ENCODE data around the gene SMARCA2.

Gene SMARCA2

DNA sequence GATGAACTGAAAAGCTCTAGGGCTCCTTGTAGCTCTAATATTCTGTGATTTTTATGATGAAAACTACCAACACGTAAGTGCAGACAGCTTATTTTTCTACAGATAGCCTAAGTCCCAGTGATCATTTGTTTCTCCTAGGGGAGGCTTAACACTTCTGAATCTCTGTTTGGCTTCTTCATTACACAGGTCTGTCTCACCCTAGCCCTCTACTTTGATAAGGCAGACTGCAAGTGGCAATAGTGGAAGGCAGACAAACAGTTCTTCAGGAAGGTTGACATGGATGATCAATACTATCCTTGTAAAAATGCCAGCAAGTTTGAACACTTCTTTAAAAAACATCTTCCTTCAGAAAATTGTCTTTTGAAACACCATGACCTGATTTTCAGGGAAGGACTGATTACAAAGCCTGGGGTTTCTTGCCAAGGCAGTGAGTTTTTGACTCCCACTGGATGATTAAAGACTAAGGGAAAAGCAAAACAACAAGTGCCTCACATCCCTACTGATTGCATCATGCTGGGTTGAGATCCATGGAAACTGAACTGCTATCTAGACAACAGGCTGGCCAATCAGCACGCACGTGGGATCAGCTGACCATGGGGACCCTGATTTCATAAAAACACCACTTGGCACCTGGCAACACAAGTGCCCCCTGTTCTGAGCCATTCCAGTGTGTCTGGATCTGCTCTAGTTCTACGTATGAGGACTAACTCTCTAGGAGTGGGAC lies 212.2 kb downstream of the SMARCA2 start:
- DNase-seq: no peak

DNA sequence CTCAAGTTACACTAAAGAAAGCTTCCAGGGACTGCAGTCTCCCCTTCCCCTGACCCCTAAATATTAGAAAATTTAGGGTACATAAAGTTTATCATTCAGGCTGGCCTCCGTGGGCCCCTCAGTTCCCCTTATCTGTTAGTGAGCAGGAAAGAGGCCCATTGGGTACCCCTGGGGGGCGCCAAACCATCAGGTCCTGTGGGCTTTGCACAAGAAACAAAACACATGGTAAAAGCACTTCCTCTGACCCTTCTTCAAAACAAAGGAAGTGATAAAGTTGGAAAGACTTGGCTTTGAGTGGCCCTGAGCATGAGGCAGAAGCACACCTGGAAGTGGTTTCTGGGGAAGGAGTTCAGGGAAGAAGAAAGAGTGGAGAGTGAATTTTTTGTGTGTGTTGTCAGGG lies 213.0 kb downstream of the SMARCA2 start:
- no peak for DNase-seq

DNA sequence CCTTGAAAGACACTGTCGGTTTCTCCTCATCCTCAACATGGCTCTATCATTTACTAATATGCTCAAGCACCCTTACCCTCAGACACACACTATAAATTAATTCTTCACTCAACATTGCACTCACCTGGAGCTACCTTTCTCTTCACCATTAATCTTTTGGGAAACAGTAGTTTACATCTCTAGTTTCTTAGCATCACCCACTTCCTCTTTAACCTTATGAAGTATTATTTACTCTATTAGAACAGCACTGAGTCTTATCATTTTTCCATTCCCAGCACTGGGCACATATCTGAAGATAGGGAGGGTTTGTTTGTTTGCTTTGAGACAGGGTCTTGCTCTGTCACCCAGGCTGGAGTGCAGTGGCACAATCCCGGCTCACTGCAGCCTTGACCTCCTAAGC lies 213.5 kb downstream of the SMARCA2 start:
- DNase-seq: no peak

DNA sequence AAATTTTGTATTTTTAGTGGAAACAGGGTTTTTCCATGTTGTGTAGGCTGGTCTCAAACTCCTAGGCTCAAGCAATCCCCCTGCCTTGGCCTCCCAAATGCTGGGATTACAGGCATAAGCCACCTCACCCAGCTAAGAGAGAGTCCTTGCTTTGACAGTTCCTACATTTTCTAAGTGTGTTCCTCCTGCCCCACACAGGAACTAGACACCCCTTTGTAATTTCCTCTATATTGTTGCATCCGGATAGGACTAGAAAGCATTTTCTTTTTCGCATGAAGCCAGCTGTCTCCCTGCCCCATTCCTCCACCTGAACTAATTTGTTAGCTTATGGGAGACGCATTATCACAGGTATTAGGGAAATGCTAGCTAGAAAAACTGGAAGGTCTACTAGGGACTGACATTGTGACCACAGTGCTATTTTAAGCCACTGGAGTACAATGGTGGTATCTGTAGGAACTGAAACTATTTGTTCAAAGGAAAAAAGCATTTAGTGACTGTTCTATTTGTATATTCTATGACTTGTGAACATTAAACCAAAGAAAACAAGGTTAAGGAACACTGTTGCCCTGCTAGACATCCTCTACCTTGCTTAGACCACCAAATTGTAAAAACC lies 214.1 kb downstream of the SMARCA2 start:
- DNase-seq: no peak

DNA sequence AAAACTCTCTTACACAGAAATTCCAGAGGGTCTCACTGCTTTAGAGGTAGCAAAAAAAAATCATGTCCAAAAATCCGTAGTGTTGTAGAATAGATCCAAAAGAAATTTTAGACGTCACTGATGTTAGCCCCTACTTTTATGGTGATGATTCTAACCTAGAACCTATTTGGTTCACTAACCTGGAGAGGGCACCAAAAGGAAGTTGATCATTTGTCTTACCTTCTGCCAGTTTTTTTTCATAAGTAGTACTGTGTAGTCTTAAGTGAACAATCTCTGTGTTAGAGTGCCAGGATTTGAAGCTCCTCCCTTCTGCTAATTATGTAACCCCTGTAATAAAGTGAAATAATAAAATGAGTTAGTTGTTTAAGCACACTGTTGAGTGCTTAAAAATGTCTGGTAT lies 215.2 kb downstream of the SMARCA2 start:
- DNase-seq: no peak

DNA sequence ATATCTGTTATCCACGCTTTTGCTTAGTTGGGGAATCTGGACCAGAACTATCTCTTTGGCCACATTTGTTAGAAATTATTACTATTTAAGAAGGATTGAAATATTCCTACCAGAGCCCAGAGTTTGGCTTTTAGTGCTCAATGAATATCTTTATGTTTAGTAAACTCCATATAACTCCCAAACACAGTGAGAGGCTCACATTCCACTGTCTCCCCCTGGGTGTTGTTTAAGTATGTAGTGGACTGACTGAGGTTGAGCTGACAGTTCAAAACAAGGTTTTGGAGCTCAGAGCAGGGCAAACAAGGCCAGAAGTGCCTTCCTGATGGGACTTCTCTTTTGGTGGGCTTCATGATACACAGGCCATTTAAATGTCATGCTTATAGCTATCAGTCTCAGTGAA lies 216.0 kb downstream of the SMARCA2 start:
- DNase-seq: no peak

DNA sequence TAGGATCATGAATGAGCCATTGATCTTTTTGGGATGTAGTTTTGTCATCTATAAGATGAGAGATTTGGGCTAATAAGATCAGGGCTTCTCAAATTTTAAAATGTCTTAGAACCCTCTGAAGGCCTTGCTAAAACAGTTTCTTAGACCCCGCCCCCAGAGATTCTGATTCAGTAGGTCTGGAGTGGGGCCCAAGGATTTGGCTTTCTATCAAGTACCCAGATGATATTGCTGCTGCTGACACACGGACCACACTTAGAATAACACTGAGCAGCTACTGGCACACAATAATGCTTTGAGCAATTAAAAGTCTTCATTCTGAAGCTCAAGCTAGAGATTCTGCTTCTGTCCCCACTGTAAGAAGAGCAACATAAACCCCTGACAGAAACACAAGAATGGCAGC lies 216.7 kb downstream of the SMARCA2 start:
- no peak for DNase-seq

DNA sequence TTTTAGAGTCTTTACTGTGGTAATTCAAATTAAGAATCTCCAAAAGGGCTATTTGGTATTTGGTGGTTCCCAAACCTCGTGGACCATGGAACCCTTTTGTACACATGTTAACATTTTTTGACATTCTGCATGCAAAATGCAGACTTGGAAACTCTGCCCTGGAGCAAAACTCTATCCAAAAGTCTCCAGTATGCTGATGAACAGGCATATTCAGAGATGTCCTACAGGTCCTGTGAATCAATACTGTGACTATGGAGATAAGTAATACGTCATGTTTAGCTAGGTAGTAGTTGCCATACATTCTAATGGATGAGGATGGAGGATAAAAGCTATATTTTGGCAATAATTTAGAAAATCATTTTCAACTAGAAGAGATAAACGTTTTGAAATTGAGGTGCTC lies 218.1 kb downstream of the SMARCA2 start:
- DNase-seq: no peak

DNA sequence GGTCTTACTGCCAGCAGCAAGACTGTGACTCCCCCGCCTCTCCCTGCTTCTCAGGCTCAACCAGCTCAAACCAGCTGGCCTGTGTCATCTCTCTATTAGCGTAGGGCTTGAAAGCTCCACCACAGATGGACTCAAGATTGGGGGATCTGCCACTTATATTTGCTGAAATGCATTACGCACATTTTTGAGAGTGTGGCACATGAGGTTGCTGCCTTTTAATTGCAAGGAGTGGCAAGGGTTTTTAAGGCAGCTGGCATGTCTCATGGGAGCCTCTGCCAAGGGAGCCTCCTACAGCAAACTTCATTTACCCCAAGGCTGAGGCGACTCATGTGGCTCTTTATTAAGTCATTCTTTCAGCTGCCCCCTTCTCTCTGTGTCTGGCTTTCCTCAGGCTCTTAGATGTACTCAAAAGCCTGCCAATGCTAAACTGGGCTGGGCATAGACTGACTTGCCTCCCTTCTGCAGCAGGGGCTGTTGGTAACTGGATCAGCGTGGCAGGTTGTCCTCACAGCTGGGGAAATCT lies 219.3 kb downstream of the SMARCA2 start:
- DNase-seq: no peak

DNA sequence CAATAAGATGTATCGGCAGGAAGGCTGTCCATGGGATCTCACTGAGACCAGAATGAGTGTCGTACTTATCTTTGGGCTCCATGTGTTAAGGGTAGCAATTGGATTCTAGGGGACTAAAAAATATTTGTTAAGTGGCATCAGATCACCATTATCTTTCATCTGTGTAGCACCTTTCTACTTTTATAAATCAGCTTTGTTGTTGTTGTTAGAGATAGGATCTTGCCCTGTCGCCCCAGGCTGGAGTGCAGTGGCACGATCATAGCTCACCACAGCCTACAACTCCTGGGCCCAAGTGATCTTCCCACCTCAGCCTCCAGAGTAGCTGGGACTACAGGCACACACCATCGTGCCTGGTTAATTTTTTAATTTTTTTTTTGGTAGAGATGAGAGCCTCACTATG lies 220.5 kb downstream of the SMARCA2 start:
- no peak for DNase-seq

DNA sequence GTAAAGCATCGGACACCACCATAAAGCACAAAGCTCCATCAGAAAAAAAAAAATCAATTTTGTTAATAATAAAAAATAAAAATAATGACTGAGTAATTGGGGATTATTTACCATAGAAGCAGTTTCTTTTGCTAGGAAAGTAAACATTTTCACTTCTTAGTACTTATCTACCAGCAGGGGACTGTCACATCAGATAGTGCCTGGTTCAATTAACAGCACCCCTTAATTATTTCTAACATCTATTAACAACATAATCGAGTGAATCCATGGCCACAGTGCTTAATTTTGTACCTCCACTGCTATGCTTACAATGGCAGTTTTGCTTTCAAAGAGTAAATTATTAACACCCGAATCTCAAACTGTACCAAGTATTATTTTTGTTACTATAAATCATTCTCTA lies 221.7 kb downstream of the SMARCA2 start:
- DNase-seq: no peak

DNA sequence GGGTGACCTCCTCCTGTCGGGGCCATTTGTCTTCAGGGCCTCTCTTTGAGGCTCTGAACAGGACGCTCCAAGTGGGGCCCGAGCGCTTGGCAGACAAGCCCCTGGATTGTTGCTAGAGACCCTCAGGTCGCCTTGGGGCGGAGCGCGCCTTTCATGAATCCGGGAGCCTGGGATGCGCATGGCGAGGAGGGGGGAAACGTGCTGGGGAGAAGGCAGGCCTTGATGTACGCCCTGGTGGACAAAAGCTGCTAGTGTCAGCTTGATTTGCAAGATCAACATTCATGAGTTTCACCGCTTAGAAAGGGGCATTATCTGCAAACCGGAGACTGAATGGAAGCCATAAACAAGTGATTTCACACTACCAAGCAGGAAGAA lies 226.3 kb downstream of the SMARCA2 start:
- DNase-seq: no peak

DNA sequence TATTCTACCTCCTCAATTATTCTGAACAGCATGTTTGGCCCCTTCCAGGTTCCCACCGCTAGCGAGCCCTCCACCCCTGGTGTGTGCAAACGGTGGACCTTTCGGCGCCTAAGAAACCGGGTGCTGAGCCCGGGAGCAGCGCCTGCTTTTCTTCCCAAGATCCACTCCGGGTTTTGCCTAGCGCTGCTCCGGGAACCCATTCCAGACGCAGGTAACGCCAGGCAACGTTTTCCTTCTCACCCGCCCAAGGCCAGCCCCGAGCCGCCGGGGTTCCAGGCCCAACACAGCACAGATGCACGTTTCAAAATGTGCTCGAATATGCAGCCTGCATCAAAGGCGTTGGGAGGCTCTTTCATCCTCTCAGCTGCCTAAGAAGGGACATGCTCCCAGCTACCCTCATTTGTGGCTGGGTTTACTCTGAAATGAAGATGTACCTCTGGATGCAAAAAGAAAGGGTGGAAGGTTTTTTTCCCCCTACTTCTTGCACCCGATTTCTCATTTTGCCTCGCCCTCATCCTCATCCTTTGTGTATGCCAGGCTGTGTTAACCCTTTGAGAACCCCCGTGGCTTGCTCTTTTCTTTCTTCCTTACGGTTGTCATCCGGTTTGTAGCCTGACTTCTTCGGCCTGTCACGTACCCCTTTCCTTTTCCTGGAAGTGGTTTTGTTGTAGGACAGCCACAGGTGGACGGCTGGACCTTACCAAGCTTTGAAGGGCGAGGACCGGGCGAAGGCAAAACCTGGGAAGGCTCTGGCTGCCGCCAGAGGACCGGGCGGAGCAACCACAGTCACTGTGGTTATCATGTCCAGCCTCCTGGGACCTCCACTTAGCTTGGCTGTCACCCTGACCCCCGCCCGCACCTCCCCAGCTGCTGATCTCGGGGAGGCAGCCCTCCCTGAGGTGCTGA lies 226.9 kb downstream of the SMARCA2 start:
- DNase-seq: peak in 3 of 4 experiments; percentile 2 to 4 (median 2)

DNA sequence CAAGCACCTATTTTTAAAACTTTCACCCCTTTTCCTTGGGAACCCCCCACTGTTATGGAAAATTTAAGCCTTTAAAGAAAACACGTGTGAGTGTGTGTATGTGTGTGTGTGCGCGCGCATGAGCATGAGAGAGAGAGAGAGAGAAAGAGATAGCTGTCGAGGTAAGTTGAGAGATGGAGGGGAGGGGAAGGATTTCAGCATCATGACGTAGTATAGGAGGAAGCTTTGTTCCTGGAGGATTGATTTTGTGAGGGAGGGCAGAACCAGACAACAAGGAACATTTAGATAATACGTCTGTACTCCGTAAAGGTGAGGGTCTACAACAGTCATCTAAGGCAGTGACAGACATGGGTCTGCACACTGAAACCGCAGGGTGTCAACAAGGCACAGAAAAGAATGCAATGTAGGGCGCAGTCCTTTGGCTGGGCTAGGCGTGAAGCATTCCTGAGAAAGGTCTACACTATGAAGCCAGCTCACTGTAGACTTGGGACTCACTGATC lies 227.7 kb downstream of the SMARCA2 start:
- no peak for DNase-seq
